A549 treated with AZD2906 at 1 μM for 4 hours (cell line): ENCODE measurements around the gene NFKBIZ. TPM values are rescaled to one million over a fixed set of nuclear protein-coding genes. Genes with fewer than 3 reads are reported as not detected.

Source experiments
- total RNA-seq: library from RNA; stranded (reverse); fragments of 200-300 nt; extraction: Qiagen RNA extraction; gene quantifications from 5 replicates; pipeline ENCODE4 v1.2.3, GENCODE V29; 2022

NFKBIZ gene, protein sequence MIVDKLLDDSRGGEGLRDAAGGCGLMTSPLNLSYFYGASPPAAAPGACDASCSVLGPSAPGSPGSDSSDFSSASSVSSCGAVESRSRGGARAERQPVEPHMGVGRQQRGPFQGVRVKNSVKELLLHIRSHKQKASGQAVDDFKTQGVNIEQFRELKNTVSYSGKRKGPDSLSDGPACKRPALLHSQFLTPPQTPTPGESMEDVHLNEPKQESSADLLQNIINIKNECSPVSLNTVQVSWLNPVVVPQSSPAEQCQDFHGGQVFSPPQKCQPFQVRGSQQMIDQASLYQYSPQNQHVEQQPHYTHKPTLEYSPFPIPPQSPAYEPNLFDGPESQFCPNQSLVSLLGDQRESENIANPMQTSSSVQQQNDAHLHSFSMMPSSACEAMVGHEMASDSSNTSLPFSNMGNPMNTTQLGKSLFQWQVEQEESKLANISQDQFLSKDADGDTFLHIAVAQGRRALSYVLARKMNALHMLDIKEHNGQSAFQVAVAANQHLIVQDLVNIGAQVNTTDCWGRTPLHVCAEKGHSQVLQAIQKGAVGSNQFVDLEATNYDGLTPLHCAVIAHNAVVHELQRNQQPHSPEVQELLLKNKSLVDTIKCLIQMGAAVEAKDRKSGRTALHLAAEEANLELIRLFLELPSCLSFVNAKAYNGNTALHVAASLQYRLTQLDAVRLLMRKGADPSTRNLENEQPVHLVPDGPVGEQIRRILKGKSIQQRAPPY
- 7.9 to 8.8 TPM (median 8.5 TPM) in 5 replicates for total RNA-seq

DNA sequence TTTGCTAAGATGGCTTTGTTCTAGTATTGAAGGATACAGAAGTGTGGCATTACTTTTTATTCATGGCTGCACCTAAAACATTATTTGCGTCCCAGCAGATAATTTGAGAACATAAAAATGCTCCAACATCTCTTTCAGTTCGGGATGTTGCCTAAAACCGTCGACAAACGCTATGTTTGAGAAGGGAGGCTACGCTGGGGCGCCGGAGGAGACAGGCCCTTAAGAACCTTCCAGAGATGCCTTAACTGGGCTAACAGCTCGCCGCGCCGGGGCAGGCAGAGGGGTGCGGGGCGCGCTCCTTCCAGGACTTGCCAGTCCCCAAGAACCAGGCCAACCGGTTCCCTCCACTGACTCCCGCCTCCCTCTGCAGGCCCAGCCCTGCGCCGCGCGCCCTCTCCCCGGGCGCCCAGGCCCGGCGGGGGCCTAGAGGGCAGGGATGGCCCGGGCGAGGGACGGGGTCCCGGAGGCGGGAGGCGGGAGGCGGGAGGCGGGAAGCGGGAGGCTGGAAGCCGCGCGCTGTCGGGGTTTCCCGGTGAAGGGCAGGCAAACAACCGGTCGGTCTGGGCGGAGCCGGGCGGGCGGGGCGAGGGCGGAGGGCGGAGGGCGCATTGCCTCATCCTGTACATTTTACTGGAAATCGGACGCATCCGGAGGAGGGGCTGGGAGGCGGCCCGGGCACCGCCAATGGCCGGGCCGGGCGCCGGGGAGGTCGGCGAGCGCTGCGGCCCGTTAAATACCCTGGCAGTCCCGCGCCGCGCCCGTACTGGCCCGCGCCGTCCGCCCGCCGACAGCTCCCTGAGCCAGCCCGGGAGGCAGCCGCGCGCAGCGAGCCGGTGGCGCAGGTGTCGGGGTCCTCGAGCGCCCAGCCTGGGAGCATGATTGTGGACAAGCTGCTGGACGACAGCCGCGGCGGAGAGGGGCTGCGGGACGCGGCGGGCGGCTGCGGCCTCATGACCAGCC, at the start of gene NFKBIZ:
Gene NFKBIZ, plus strand, starts transcription at position 761 of the 960 bp plus-strand sequence. Its CDS starts 115 bp downstream, at position 876.

Other genes starting within 250 kb of the NFKBIZ start
- 9.1 to 10.4 TPM (median 9.7 TPM) in 5 replicates for gene ZBTB11, start 172.4 kb upstream of the NFKBIZ start, total RNA-seq
- 1,575 to 2,046 TPM (median 1,613 TPM) in 5 replicates for gene RPL24, start 162.8 kb upstream of the NFKBIZ start, total RNA-seq
- 3.3 to 6.3 TPM (median 4.5 TPM) in 5 replicates for gene CEP97, start 124.9 kb upstream of the NFKBIZ start, total RNA-seq
- gene NXPE3, start 70.3 kb upstream of the NFKBIZ start, total RNA-seq: 18.8 to 22.0 TPM (median 20.4 TPM) in 5 replicates